GM18861 (cell line): ENCODE measurements around the gene TPK1.
"Not testable (repeated sequence)": the region's sequence is repeated elsewhere in the genome, so short reads cannot be mapped to it uniquely, and the experiment has no call there.

Experiments
- ATAC-seq: cut with Tn5 transposase; IDR thresholded peaks from one replicate; pipeline ENCODE4 v1.9.1; 2021; ENCODE audit not compliant: unreplicated experiment

The TPK1 gene

GRCh38 chr7:144483189-144483588 is 352.7 kb downstream of the TPK1 start:
- ATAC-seq = no peak

GRCh38 chr7:144481833-144482232 is 354.0 kb downstream of the TPK1 start:
- ATAC-seq = no peak

GRCh38 chr7:144477348-144477747 is 358.5 kb downstream of the TPK1 start:
- no peak for ATAC-seq

GRCh38 chr7:144474800-144475615 is 360.8 kb downstream of the TPK1 start:
- no peak for ATAC-seq

- ATAC-seq = no peak
Observed at GRCh38 chr7:144474363-144474762, 361.5 kb downstream of the TPK1 start.

- peak; percentile 42 for ATAC-seq
Observed at GRCh38 chr7:144473908-144474307, 361.9 kb downstream of the TPK1 start.

GRCh38 chr7:144470078-144470477 is 365.8 kb downstream of the TPK1 start:
- no peak for ATAC-seq

GRCh38 chr7:144468990-144469732 is 366.7 kb downstream of the TPK1 start:
- peak; percentile 44 for ATAC-seq

- ATAC-seq = no peak
Observed at GRCh38 chr7:144459635-144460034, 376.2 kb downstream of the TPK1 start.

- no peak for ATAC-seq
Observed at GRCh38 chr7:144455040-144455404, 380.8 kb downstream of the TPK1 start.

GRCh38 chr7:144454256-144455039 is 381.4 kb downstream of the TPK1 start:
- ATAC-seq = no peak

- peak; percentile 61 for ATAC-seq
Observed at GRCh38 chr7:144452064-144452463, 383.8 kb downstream of the TPK1 start.

GRCh38 chr7:144445590-144445989 is 390.3 kb downstream of the TPK1 start:
- no peak for ATAC-seq

- ATAC-seq = no peak
Observed at GRCh38 chr7:144439717-144440205, 396.1 kb downstream of the TPK1 start.

- no peak for ATAC-seq
Observed at GRCh38 chr7:144438759-144439158, 397.1 kb downstream of the TPK1 start.

- ATAC-seq = peak; percentile 88
Observed at GRCh38 chr7:144437370-144438191, 398.3 kb downstream of the TPK1 start.

- no peak for ATAC-seq
Observed at GRCh38 chr7:144436500-144436899, 399.4 kb downstream of the TPK1 start.

GRCh38 chr7:144428431-144428830 is 407.4 kb downstream of the TPK1 start:
- no peak for ATAC-seq

- ATAC-seq = not testable (repeated sequence)
Observed at GRCh38 chr7:144427539-144427938, 408.3 kb downstream of the TPK1 start.

GRCh38 chr7:144418931-144419330 is 416.9 kb downstream of the TPK1 start:
- not testable (repeated sequence) for ATAC-seq
